Mucosa of rectum (tissue), 2 donors: Measurements from ENCODE around the gene PGGHG.
"Not testable (repeated sequence)": the region's sequence is repeated elsewhere in the genome, so short reads cannot be mapped to it uniquely, and the experiment has no call there.

Experiments used
- H3K27ac ChIP-seq, 2 donors: one replicate each; pipeline ENCODE4 v1.7.0; 2013; ENCODE audit warnings: inconsistent platforms in 2 of 2, low read depth in 2 of 2, low read length in 2 of 2
- H3K27me3 ChIP-seq, 2 donors: one replicate each; pipeline ENCODE4 v1.7.0; 2013; ENCODE audit warnings: low read length in 2 of 2; ENCODE audit not compliant: control insufficient read depth in 2 of 2, insufficient read depth in 2 of 2
- H3K36me3 ChIP-seq, 2 donors: one replicate each; pipeline ENCODE4 v1.7.0; 2013; ENCODE audit warnings: low read length in 2 of 2; ENCODE audit not compliant: control insufficient read depth in 2 of 2, insufficient read depth in 2 of 2
- H3K4me1 ChIP-seq, 2 donors: one replicate each; pipeline ENCODE4 v1.7.0; 2013; ENCODE audit warnings: low read length in 2 of 2, mild to moderate bottlenecking in 1 of 2; ENCODE audit not compliant: control insufficient read depth in 2 of 2, insufficient read depth in 2 of 2
- H3K4me3 ChIP-seq, 2 donors: one replicate each; pipeline ENCODE4 v1.7.0; 2013; ENCODE audit warnings: low read length in 2 of 2
- H3K9ac ChIP-seq, 2 donors: one replicate each; pipeline ENCODE4 v1.7.0; 2013; ENCODE audit warnings: low read length in 2 of 2, low read depth in 1 of 2, mild to moderate bottlenecking in 1 of 2
- H3K9me3 ChIP-seq, 2 donors: one replicate each; pipeline ENCODE4 v1.7.0; 2013; ENCODE audit warnings: low read length in 2 of 2; ENCODE audit not compliant: control insufficient read depth in 2 of 2
- donor health status: healthy.
- donor health status: Normal muscosa, but diverticular disease.

The PGGHG gene

DNA sequence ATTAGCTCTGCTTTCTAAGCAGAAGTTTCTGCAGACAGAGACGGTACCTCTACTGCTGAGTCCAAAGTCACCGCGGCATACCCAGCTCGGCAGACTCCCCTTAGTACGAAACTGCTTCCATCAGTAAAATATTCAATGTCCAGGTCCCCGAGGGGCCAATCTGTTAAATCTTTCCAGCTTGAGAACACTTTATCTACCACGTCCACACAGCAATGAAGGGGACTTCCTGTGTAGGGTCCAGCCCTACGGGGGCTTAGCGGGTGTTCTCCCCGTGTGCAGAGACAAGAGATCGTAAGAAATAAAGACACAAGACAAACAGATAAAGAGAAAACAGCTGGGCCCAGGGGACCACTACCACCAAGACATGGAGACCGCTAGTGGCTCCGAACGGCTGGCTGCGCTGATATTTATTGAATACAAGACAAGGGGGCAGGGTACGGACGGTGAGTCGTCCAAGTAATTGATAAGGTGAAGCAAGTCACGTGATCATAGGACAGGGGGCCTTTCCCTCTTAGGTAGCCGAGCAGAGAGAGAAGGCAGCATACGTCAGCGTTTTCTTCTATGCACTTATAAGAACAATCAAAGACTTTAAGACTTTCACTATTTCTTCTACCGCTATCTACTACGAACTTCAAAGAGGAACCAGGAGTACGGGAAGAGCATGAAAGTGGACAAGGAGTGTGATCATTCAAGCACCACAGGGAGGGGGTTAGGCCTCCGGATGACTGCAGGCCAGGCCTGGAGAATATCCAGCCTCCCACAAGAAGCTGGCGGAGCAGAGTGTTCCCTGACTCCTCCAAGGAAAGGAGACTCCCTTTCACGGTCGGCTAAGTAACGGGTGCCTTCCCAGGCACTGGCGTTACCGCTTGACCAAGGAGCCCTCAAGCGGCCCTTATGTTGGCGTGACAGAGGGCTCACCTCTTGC, 35.9 kb downstream of the PGGHG start:
- not testable (repeated sequence) for H3K9me3 ChIP-seq, H3K27me3 ChIP-seq, H3K4me3 ChIP-seq, H3K36me3 ChIP-seq
- Histone ChIP-seq H3K4me1 (peaks cover 20 to 23% of the 10 kb centered on the region in 2 donors), H3K9ac (peak overlapping the region in 1 of 2 donors; percentile 6), H3K27ac (peak overlapping the region; percentile 61 to 63)

DNA sequence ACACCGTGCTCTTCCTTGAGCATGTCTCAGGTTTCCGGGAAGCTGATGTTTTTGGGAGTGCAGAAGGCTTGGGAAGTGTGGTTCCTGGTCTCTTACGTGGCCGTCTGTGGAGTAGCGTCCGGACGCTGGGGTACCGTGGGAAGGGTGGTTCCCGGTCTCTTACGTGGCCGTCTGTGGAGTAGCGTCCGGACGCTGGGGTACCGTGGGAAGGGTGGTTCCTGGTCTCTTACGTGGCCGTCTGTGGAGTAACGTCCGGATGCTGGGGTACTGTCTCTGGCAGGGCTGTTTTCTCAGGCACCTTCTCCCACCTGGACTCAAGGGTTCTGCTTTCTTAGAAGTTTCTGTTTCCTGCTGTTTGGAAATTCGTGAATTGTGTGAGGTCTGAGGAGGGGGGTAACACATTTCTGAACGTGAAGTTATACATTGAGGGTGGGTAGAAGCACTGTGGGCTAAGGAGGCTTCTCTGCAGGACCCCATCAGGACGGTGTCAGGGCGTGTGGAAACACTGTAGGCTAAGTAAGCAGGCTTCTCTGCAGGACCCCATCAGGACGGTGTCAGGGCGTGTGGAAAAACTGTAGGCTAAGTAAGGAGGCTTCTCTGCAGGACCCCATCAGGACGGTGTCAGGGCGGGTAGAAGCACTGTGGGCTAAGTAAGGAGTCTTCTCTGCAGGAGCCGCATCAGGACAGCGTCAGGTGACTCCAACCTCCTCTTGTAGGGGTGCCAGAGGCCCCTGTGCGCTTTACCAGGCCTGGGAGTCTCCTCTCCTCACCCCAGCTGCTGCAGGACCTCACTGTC, 37.1 kb downstream of the PGGHG start:
- Histone ChIP-seq H3K9me3 (no peaks in the 10 kb centered on the region), H3K4me3 (no peak overlapping the region), H3K27me3 (no peaks in the 10 kb centered on the region), H3K9ac (peak overlapping the region; percentile 32 to 38), H3K36me3 (no peaks in the 10 kb centered on the region), H3K4me1 (peaks cover 17 to 19% of the 10 kb centered on the region in 2 donors), H3K27ac (peak overlapping the region; percentile 67 to 85)

DNA sequence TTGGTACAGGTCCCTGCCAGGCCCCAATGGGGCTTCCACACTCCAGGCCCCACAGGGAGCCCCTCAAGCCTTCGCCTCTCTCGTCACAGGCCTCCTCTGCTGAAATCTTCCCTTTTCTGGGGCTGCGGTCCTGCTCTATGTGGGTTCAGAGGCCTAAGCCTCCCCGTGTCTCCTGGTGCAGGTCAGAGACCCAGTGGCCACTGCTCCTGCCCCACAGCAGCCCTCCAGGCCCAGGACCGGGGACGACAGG, 37.6 kb downstream of the PGGHG start:
- H3K4me3 ChIP-seq: no peak overlapping the region
- H3K27ac ChIP-seq: peak overlapping the region; percentile 67 to 85
- peak overlapping the region; percentile 32 to 38 for H3K9ac ChIP-seq

DNA sequence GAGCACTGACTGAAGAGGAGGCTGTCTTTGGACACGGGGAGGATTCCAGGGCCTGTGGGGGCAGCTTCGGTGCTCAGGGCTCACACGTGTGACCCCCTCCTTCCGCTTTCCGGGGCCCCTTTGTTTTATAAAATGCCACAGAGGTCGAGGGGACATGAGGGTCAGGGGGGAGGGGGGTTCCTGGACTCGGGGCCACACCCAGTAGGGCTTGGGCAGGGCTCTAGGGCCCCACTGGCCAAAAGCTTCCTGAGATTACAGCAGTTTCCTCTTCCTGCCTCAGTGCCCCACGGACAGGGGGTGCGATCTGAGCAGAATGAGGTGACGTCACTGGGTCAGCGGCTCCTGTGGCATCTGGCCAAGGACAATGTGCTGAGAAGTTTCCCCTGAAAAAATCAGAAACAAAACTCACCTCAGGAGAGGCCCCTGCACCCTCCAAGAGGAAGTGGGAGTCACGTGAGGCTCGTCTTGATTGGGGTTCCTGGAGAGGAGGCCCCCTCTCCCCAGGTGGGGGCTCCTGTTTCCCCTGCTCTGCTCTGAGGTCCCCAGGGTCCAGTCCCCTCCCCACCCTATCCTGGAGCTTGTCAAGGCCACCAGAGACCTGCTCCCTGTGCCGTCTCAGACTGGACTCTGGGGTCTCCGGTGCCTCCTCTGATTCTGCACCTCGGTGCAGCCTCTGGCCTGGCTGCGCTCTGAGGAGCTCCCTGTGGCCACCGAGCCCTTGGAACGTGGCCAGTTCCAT, 38.1 kb downstream of the PGGHG start:
- H3K9ac ChIP-seq: peak overlapping the region; percentile 32 to 38
- H3K4me1 ChIP-seq: peaks cover 17 to 18% of the 10 kb centered on the region in 2 donors
- H3K27me3 ChIP-seq: no peaks in the 10 kb centered on the region
- no peaks in the 10 kb centered on the region for H3K36me3 ChIP-seq
- H3K27ac ChIP-seq: peak overlapping the region; percentile 67 to 85
- no peaks in the 10 kb centered on the region for H3K9me3 ChIP-seq
- H3K4me3 ChIP-seq: no peak overlapping the region

More for the DNA sequence above, 37.6 kb downstream of the PGGHG start:
- Histone ChIP-seq H3K27me3 (no peaks in the 10 kb centered on the region), H3K9me3 (no peaks in the 10 kb centered on the region), H3K36me3 (no peaks in the 10 kb centered on the region), H3K4me1 (peaks cover 17 to 18% of the 10 kb centered on the region in 2 donors)

DNA sequence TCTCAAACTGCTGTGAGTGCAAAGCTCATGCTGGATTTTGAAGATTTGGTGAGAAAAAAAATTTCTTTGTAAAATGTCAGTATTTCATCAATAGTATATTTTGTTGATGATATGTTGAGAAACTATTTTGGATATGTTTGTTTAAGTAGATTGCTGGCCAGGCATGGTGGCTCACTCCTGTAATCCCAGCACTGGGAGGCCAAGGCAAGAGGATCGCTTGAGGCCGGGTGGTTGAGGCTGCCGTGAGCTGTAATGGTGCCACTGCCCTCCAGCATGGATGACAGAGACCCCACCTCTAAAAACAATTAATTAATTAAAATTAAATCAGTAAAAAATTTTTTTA, 38.6 kb downstream of the PGGHG start:
- H3K4me3 ChIP-seq: no peak overlapping the region
- peaks cover 17 to 18% of the 10 kb centered on the region in 2 donors for H3K4me1 ChIP-seq
- H3K27ac ChIP-seq: peak overlapping the region; percentile 67 to 85
- no peaks in the 10 kb centered on the region for H3K9me3 ChIP-seq
- H3K27me3 ChIP-seq: no peaks in the 10 kb centered on the region
- no peaks in the 10 kb centered on the region for H3K36me3 ChIP-seq
- H3K9ac ChIP-seq: no peak overlapping the region

DNA sequence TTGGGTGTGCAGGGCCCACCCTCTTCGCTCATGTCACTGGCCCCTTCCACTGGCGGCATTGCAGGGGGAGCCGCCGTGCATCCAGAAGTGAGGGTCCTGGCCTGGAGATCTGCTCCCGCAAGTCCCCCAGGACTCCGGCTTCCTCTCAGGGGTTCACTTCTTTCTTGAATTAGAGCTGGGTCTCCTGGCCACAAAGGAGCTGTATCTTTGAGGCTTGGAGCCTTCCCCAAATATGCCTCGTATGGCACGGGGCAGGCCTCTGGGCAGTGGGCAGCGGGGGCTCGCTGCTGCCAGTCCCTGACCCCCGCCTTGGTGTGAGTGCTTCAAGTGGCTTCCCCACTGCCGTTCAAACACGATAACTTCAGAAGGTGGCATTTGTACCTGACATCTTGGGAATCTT, 39.1 kb downstream of the PGGHG start:
- Histone ChIP-seq H3K4me1 (peaks cover 17 to 18% of the 10 kb centered on the region in 2 donors), H3K27ac (no peak overlapping the region), H3K27me3 (no peaks in the 10 kb centered on the region), H3K9ac (no peak overlapping the region), H3K9me3 (no peaks in the 10 kb centered on the region), H3K36me3 (no peaks in the 10 kb centered on the region), H3K4me3 (no peak overlapping the region)

DNA sequence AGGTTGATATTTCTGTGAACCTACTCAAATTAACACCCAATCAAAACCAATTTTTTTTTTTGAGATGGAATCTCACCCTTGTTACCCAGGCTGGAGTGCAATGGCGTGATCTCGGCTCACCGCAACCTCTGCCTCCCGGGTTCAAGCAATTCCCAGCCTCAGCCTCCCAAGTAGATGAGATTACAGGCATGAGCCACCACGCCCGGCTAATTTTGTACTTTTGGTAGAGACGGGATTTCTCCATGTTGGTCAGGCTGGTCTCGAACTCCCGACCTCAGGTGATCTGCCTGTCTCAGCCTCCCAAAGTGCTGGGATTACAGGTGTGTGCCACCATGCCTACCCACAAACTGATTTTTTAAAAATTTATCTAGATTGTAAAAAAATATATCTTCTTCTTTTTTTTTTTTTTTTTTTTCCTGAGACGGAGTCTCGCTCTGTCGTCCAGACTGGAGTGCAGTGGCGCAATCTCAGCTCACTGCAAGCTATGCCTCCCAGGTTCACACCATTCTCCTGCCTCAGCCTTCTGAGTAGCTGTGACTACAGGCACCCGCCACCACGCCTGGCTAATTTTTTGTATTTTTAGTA, 39.7 kb downstream of the PGGHG start:
- peaks cover 17 to 18% of the 10 kb centered on the region in 2 donors for H3K4me1 ChIP-seq
- H3K27me3 ChIP-seq, H3K27ac ChIP-seq, H3K36me3 ChIP-seq, H3K9ac ChIP-seq, H3K4me3 ChIP-seq, H3K9me3 ChIP-seq: not testable (repeated sequence)

DNA sequence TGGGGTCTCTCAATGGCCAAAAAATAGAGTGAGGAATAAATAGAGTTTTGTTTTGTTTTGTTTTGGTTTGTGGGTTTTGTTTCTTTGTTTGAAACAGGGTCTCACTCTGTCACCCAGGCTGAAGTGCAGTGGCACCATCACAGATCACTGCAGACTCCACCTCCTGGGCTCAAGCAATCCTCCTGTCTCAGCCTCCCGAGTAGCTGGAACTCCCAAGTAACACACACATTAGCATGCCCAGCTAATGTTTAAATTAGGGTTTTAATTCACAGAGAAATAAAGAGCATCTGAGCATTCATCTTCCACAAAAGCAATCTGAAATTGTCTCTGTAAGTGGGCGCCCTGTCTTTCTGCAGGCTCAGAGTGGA, 40.9 kb downstream of the PGGHG start:
- Histone ChIP-seq H3K27me3 (no peaks in the 10 kb centered on the region), H3K36me3 (no peaks in the 10 kb centered on the region), H3K4me3 (no peak overlapping the region), H3K4me1 (peaks cover 17% of the 10 kb centered on the region in 2 donors), H3K27ac (no peak overlapping the region), H3K9ac (no peak overlapping the region), H3K9me3 (no peaks in the 10 kb centered on the region)

DNA sequence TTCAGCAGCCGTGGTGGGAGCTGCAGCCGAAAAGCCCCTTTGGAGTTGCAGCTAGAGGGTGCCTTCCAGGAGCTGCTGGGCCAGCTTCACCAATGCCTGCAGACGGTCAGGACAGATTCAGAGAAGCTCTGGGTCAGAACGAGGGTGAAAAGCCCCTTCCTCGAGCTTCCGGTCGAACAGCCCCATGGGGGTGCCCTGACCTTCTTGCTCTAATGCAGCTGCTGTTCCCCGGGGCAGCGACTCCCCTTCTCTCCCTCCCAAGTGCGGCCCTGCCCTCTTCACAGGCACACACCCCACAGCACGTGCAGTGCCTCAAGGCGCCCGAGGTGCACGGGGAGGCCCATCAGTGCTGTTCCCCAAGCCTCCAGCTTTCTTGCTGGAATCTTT, 41.4 kb downstream of the PGGHG start:
- H3K36me3 ChIP-seq: no peaks in the 10 kb centered on the region
- H3K27me3 ChIP-seq: no peaks in the 10 kb centered on the region
- no peak overlapping the region for H3K4me3 ChIP-seq
- no peaks in the 10 kb centered on the region for H3K9me3 ChIP-seq
- H3K4me1 ChIP-seq: peaks cover 17% of the 10 kb centered on the region in 2 donors
- H3K9ac ChIP-seq: no peak overlapping the region
- H3K27ac ChIP-seq: no peak overlapping the region
